HG02973 (cell line): Measurements from ENCODE around the gene ATP7B.
"Not testable (repeated sequence)": the region's sequence is repeated elsewhere in the genome, so short reads cannot be mapped to it uniquely, and the experiment has no call there.

Experiments used
- ATAC-seq: cut with Tn5 transposase; IDR thresholded peaks from one replicate; pipeline ENCODE4 v1.9.1; 2021; ENCODE audit warnings: moderate library complexity; ENCODE audit not compliant: unreplicated experiment

ATP7B gene

GRCh38 chr13:51924756-51925544 lies 86.3 kb downstream of the ATP7B start:
- ATAC-seq = no peak

- ATAC-seq = no peak
These were observed 87.2 kb downstream of the ATP7B start for GRCh38 chr13:51923983-51924539.

- ATAC-seq = no peak
These were observed 88.3 kb downstream of the ATP7B start for GRCh38 chr13:51922771-51923480.

DNA sequence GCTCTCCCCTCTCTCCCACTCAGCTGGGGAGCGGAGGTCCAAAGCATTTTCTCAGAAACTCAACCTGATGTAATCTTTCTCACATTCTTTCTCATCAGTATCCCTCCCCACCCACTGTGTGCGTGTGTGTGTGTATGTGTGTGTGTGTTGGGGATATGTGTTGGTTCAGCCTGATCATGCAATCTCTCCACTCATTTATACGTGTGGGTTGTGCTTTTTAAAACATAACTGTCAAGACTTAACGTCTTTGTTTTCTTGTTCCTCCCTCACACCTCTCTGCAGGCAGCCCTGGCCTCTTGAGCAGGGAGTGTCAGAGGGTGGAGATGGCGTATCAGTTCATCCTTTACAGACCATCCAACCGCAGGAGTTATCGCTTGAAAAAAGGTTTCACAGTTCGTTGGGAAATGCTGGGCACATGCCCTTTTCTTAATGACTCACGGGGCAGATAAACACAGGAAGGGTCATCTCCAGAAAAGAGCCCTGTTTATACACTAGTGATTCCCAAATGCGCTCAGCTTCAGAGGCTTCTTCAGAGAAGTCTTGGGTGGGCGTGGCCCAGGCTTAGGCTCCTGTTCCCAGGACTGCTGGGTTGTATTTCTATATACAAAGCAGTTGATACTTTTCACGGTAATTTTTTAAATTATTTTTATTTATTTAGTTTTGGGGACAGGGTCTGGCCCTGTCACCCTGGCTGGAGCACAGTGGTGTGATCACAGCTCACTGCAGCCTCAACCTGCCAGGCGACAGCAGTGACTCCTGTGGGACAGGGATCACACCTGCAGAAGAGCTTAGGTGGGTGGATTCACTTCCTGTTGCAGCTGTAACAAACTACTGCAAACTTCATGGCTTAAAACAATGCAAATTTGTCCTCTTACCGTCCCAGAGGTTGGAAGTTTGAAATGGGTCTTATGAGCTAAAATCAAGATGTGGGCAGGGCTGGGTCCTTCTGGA lies 89.2 kb downstream of the ATP7B start:
- ATAC-seq = no peak

DNA sequence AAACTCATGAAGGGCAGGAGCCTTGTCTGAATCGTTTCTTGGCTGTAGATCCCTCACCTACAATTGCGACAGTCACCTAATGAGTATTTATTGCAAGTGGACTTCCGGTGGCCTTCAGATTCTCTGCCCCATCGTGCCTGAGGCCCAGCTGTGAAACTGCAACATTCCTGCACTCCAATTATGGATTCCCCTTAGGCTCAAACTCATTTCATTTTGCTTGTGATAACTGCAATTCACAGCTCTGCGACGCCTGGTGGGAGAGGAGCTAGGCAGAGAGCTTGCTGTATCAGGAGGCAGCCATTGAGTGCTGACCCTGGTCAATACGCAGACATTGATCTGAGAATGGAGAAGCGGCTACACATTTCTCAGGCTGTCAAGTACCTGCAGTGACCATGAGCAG lies 90.5 kb downstream of the ATP7B start:
- ATAC-seq = no peak

GRCh38 chr13:51920267-51920666 lies 91.0 kb downstream of the ATP7B start:
- ATAC-seq = no peak

DNA sequence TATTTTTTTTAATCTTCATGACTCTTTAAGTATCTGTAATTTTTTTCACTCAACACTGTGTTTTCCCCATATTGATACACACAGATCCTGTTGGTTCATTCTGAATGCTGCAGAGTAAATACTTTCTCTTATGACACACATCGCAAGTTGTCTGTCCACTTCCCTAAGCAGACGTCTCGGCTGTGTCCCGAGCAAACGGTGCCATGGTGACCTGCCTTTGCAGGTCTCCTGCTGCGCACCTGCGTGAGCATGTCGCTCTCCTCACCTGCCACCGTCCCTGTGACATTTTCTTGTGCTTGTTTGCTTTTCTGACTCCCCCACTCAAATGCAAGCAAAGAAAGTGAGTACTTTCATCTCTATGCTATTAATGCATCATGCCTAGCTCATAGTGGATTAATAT lies 91.7 kb downstream of the ATP7B start:
- ATAC-seq = no peak

DNA sequence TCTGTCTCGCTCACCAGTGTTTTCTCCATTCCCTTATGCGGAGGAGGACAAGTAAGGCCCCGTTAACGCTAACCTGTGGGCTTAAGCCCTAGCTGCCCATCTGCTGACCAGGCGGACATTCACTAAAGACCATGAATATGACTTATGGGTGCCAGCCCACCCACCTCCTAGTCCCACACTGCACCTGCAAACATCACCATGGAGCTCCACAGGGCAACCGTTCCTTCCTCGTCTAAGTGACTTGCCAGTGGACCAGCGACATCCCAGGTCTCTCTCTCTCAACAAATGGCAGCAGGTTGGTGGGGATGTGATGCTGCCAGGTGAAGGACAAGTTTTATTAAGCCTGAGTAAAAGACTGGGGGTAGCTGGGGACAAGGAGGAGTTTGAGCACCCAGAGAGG lies 94.3 kb downstream of the ATP7B start:
- no peak for ATAC-seq

- no peak for ATAC-seq
These were observed 95.0 kb downstream of the ATP7B start for GRCh38 chr13:51916051-51916818.

DNA sequence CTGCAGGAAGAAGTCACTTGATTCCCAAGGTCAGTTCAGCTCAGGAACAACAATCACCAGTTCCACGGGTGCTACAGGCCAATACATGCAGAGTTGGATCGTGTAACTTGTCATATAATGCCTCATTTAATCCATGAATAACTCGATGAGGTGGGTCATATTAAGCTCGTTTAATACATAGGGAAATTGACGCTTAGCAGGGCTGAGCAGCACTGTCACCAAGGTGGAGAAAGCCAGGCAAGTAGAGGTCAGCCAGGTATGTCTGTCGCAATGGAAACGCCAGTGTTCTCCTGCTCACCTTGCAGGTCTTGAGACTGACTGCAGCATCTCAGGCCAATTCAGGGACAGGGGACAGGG lies 97.1 kb downstream of the ATP7B start:
- ATAC-seq = no peak

GRCh38 chr13:51913421-51914136 lies 97.7 kb downstream of the ATP7B start:
- no peak for ATAC-seq

- no peak for ATAC-seq
These were observed 98.6 kb downstream of the ATP7B start for GRCh38 chr13:51912511-51913225.

DNA sequence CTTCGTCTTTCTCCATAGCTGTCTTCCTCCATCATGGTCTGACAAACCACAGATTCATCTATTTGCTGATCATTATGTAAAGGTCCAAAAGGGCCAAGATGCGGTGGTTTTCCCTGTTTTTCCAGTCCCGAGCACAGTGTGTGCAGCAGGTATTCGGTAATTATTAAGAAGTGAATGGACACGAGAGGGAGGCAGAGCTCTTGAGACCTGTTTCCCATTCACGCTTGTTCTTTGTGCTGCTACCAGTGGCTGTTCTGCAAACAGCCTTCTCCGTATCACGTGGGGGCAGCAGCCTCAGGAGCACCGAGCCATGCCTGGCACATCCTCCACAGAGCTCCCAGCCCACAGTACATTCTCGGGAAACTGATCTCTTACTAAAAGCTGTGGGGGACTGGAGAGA lies 99.2 kb downstream of the ATP7B start:
- no peak for ATAC-seq

GRCh38 chr13:51910508-51910907 lies 100.7 kb downstream of the ATP7B start:
- ATAC-seq = no peak

GRCh38 chr13:51909265-51909664 lies 102.0 kb downstream of the ATP7B start:
- ATAC-seq = not testable (repeated sequence)

- no peak for ATAC-seq
These were observed 104.1 kb downstream of the ATP7B start for GRCh38 chr13:51907040-51907732.

DNA sequence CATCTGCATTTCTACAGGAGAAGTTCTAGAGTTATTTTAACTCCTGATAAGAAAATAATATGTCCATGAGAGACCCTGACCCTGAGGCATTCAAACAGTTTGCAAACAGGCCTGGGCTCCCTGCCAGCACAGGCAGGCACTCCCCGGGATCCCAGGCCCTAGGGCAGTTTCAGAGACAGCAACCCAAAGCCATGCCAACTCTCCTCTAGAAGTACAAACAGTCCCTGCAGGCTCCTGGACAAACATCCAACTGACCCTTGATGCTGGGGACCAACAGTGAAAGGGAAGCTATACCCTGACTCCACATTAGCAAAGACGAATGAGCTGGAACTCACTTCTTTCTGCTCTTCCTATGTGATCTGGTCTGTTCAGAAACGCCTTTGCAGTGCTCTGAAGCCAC lies 104.7 kb downstream of the ATP7B start:
- no peak for ATAC-seq

- ATAC-seq = no peak
These were observed 105.5 kb downstream of the ATP7B start for GRCh38 chr13:51905787-51906186.

DNA sequence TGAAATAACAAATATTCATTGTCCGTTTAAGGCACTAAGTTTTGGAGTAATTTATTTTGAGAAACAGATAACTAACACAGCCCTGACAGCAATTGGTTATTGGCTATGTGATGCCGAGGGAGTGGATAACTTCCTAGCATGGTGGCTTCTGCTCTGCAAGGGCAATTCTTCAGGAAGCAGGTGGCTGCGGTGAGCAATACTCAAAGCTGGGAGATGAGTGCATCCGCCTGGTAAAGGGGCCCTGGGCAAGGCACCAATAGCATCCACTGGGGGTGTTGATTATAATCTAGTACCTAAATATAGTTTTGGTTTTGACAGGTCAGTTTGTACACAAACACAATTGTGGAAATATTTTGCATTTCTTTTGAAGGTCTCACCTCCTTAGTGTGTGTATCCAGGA lies 108.5 kb downstream of the ATP7B start:
- no peak for ATAC-seq
